Astrocyte of the cerebellum (primary cell): ENCODE measurements around the gene TCERG1L.

ENCODE experiments used
- DNase-seq: peaks from one replicate; pipeline ENCODE4 v3.0.0-alpha.2; 2011; ENCODE audit warnings: low read depth
- H3K4me3 ChIP-seq: 2 replicates; pipeline ENCODE4 v1.5.1; 2011; ENCODE audit warnings: mild to moderate bottlenecking, low read depth, low read length, moderate library complexity
- in situ Hi-C: cut with HindIII; loops from 2 replicates; pipeline ENCODE4 v1.10.0; 2017; ENCODE audit warnings: low sequenced_read_pairs
- TF ChIP-seq, protein P1 (sequence below): IDR thresholded peaks from 2 replicates; pipeline ENCODE4 v1.5.1; 2012; ENCODE audit warnings: low read length, low read depth, moderate library complexity, mild to moderate bottlenecking; ENCODE audit errors: missing control alignments

Gene TCERG1L

DNA sequence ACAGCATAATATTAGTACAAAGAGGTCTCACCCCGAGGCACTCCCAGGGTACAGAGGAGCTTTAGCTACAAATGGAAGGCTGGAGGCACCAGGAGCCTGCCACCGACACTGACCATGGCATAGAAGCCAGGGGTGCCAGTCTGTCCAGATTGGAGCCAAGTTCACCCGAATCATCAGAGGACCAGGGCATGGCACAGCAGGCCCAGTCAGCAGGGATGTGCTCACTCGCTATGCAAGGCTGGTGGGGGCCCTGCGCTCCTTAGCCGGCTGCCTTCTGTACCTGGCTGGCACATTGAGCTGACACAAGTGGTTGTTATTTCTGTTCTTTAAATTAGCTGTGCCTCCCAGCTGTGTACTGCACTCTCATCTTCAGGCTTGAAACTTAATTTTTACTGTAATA is 149.3 kb downstream of the TCERG1L start:
- TF ChIP-seq, protein P1, sequence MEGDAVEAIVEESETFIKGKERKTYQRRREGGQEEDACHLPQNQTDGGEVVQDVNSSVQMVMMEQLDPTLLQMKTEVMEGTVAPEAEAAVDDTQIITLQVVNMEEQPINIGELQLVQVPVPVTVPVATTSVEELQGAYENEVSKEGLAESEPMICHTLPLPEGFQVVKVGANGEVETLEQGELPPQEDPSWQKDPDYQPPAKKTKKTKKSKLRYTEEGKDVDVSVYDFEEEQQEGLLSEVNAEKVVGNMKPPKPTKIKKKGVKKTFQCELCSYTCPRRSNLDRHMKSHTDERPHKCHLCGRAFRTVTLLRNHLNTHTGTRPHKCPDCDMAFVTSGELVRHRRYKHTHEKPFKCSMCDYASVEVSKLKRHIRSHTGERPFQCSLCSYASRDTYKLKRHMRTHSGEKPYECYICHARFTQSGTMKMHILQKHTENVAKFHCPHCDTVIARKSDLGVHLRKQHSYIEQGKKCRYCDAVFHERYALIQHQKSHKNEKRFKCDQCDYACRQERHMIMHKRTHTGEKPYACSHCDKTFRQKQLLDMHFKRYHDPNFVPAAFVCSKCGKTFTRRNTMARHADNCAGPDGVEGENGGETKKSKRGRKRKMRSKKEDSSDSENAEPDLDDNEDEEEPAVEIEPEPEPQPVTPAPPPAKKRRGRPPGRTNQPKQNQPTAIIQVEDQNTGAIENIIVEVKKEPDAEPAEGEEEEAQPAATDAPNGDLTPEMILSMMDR: no peak

DNA sequence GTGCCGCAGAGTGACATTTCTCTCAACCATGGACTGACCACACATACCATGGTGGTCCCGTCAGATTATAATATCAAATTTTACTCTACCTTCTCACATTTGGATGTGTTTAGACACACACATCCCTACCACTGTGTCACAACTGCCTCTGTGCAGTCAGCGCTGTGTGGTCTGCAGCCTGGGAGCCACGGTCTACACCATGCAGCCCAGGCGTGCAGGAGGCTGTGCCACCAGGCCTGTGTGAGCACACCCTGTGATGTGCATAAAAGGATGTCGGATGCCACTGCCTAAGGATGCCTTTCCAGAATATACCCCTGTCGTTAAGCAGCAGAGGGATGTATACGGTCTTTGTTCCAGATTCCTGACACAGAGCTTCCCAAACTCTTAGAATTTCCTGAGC is 150.4 kb downstream of the TCERG1L start:
- in situ Hi-C loops: no loop called here
- TF ChIP-seq, protein P1: no peak
- DNase-seq: no peak
- H3K4me3 ChIP-seq: no peak overlapping the region

More for the DNA sequence above, 149.3 kb downstream of the TCERG1L start:
- no peak for DNase-seq
- no peak overlapping the region for H3K4me3 ChIP-seq
- in situ Hi-C loops: no loop called here

DNA sequence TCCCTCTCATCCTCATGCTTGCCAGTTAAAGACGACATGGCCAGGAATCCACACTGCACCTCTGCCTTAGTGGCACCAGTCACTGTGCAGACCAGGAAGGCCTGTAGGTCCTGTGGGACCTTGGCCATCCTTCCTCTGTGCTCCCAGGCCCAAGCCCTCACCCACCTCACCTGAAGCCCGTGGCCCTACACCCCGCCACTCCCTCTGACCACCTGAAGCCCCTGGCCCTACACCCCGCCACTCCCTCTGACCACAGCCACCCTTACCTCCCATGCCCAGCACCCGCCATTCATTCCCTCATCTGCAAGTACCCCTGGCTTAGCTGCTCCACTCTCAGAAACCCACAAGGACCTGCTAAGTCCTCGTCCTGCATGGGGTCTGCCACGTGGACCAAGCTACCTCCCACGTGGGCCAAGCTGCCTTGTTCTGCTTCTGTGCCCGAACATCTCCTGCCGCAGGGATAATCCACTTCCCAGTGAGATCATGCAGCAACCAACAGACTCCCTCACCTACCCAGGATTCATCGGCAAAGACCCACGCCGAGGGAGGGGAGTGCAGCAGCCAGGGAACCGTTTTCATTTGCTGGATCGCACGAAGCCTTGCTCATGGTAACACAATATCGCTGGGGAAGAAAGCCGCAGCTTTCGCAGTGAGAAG is 151.2 kb downstream of the TCERG1L start:
- TF ChIP-seq, protein P1: no peak
- DNase-seq: no peak
- in situ Hi-C loops: no loop called here

DNA sequence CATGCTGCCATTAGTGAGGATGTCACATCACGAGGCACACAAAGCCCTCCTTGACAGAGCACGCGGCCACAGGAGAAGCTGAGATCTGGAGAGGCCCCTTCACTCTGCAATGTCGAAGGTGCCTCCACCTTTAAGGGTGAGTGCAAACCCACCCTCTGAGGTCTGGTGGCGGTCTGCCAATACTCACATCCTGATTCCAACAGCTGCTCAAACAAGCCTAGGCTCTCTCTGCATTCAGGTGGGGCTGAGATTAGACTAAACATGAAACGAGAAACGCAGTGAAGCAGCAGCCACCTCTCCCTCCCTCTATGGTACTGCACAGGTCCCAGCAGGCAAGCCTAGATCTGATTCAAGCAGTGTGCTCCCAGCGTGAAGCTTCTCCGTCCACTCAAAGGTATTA is 151.8 kb downstream of the TCERG1L start:
- TF ChIP-seq, protein P1: no peak
- no peak overlapping the region for H3K4me3 ChIP-seq
- no peak for DNase-seq
- in situ Hi-C loops: no loop called here

More for the DNA sequence above, 151.2 kb downstream of the TCERG1L start:
- H3K4me3 ChIP-seq: no peak overlapping the region

DNA sequence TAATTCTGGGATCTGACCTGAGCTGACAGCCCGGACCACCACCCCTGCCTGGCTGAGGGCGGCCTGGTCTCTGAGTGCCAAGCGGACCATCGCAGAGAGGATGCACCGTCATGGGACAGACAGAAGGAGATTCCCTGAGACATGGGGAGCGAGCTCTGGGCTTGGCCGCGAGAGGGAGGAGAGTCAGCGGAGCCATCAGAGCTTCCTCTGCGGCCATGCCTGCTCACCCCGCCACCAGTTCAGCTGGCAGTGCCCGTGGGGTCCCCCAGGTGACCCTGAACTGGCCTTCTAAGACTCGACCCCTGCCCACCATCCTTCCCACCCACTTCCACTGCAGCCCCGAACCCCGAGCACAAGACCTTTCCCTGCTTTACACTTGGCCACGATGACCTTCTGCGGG is 152.8 kb downstream of the TCERG1L start:
- in situ Hi-C loops: no loop called here
- no peak overlapping the region for H3K4me3 ChIP-seq
- no peak for DNase-seq
- TF ChIP-seq, protein P1: no peak

DNA sequence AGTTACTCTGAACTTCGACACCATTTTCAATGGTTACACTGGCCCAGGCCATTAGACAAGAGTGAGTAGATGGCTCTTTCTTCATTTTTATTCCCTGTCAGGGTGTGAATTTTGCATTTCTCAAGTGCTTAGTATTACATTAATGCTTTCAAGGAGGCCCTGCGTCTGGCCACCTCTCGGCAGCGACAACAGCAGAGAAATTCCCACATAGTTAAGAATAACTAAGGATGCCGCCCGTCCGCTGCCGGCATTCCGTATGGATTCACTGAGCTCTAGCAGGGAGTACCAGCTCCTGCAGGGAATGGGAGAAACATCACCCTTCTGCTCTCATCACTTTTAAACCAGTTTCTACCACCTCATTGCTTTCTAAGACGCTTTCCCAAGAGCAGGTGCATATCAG is 153.6 kb downstream of the TCERG1L start:
- in situ Hi-C loops: no loop called here
- TF ChIP-seq, protein P1: no peak
- no peak for DNase-seq
- H3K4me3 ChIP-seq: no peak overlapping the region
